HG03103 (cell line): Measurements from ENCODE around the gene EPB41.
"Not testable (repeated sequence)": the region's sequence is repeated elsewhere in the genome, so short reads cannot be mapped to it uniquely, and the experiment has no call there.

Source experiments
- ATAC-seq: cut with Tn5 transposase; IDR thresholded peaks from one replicate; pipeline ENCODE4 v1.9.1; 2021; ENCODE audit warnings: low read depth; ENCODE audit not compliant: unreplicated experiment

The EPB41 gene

DNA sequence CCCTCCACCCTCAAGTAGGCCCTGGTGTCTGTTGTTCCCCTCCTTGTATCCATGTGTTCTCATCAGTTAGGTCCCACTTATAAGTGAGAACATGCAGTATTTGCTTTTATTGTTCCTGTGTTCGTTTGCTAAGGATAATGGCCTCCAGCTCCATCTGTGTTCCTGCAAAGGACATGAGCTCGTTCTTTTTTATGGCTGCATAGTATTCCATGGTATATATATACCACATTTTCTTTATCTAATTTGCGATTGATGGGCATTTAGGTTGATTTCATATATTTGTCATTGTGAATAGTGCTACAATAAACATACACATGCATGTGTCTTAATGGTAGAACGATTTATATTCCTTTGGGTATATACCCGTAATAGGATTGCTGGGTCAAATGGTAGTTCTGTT lies 178.3 kb downstream of the EPB41 start:
- ATAC-seq: not testable (repeated sequence)

- no peak for ATAC-seq
Measured at GRCh38 chr1:29094433-29094832, 180.1 kb downstream of the EPB41 start.

GRCh38 chr1:29094954-29095353 lies 180.6 kb downstream of the EPB41 start:
- ATAC-seq: no peak

- ATAC-seq: no peak
Measured at GRCh38 chr1:29096231-29096886, 182.0 kb downstream of the EPB41 start.

DNA sequence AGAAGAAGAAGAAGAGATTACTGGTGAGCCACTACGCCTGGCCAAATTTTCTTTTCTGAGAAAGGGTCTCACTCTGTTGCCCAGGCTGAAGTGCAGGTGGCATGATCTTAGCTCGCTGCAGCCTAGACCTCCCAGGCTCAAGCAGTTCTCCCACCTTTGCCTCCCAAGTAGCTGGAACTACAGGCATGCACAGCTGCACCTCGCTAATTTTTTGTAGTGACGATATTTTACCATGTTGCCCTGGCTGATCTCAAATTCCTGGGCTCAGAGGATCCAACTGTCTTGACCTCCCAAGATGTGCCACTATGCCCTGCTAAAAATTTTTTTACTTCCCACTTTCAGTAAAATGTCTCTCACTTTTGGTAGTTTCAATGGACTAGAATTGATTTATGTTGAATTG lies 184.9 kb downstream of the EPB41 start:
- no peak for ATAC-seq

DNA sequence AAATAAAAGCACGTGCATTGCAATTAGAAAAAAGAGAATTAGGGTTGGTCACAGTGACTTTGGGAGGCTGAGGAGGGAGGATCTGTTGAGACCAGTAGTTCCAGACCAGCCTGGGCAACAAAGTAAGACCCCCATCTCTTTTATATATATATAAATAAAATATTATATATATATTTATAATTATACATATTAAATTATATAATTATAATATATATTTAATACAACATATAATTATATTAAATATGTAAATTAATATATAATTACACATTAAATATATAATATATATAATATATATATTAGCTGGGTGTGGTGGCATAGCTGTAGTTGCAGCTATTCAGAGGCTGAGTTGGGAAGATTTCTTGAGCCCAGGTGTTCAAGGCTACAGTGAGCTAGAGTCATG lies 186.1 kb downstream of the EPB41 start:
- ATAC-seq: no peak

DNA sequence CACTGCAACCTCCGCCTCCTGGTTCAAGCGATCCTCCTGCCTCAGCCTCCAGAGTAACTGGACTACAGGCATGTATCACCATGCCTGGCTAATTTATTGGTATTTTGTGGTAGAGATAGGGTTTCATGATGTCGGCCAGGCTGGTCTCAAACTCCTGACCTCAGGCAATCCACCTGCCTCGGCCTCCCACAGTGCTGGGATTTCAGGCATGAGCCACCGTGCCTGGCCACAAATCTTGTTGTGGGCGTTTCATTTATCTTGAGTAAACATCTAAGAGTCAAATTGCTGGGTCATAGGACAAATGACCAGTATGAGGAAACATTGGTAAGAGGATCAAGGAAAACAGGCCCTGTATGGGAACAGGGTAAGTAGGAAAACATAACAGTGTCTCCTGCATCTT lies 191.5 kb downstream of the EPB41 start:
- no peak for ATAC-seq

GRCh38 chr1:29108041-29108440 lies 193.7 kb downstream of the EPB41 start:
- ATAC-seq: not testable (repeated sequence)

GRCh38 chr1:29112705-29113412 lies 198.5 kb downstream of the EPB41 start:
- ATAC-seq: no peak

DNA sequence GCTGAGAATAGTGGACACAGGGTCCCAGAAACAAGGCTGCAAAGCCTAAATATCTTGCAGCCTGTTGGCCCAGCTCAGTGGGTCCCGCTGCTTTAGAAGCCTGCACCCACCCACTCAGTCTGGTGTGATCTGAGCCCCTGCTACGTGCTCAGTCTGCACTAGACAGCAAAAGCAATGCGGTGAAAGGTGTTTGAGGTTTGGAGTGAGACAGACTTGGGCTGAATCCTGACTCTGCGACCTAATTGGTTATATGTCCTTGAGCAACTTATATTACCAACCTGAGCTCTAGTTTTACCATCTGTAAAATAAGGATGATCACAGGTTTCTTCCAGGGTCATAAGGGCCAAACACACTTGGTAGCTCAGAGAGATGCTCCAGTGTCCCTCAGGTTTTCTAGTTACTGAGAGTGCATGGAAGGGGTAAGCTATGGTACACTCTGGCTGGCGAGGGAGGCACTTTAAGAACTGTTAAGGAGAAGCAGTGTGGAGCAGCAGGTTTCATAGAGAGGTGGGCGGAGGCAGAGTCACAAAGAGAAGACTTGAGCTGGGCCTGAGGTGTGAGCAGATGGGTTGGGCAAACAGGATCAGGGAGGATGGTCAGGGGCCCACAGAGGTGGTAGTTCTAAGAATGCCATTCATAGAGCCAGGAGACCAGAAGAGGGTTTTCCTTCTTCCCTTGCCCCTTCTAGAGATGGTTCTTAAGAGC lies 199.2 kb downstream of the EPB41 start:
- no peak for ATAC-seq

GRCh38 chr1:29114654-29115053 lies 200.3 kb downstream of the EPB41 start:
- ATAC-seq: no peak

DNA sequence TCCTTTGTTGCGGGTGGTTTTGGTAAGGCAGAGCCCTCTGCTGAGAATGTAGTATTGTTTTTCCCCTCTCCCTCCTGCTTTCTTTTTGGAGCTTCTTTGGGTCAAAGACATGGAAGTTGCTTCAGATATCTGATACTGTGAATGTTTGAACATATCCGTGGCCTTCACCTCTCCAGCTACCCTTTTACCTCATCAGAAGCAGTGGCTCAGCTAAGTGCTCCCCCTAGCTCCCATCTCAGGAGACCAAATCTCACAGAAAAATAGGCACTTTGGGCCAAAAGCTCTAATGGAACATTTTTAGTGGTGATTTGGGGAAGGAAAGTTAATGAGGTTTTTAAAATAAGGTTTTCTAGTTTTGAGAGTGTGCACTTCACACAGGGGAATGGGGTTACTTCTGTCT lies 203.0 kb downstream of the EPB41 start:
- no peak for ATAC-seq

DNA sequence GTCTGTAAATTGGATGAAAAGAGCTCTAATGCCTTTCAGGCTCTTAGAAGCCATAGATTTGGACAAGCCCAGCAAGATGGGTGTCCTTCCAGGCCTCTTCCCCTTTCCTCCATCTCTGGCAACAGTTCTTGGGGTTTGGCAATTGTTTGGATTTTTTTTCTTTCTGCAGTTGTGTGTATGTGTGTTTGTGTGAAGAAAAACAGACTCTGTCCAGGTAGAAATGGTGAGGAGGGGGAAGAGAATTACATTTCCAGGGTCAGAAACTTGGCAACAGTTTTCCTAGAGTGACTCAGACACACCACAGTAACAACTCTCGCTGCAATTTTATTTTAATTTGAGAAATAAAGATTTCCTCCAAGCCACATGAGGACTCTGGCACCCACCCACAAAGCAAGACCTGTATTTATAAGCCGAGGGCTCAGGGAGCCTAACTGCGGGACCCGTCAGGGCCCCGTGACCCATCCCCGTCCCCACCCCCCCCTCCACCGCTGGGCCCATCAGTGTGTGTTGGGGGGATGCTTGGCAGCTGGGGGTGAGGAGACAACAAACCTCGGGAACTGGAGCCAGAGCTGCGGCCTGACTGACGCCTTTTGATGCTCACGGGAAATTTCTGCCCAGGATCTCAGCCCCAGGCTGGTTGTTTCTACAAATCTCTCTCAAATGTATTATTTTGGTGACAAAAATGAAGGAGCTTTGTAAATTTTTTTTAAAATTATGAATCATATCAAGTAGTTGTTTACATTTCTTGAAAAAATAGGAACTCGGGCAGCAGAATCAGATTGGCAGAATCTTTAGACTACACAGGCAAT lies 205.0 kb downstream of the EPB41 start:
- no peak for ATAC-seq

DNA sequence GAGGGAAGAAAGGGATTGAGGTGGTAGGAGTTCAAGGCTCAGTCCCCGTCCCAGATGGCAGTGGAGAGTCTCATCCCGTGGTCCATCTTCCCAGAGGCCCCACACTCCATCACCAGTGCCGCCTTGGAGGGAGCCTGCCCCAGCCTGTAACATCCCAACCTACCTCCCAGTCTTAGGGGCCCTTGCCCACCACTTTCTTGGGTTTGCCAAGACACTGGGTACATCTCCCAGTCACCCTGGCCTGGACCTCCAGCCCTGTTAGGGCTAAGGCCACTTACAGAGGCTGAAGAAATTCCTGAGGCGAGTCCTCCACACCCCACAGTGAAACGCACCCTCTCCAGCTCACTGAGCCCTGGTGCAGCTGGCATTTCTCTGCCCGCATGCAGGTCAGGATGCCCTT lies 206.0 kb downstream of the EPB41 start:
- no peak for ATAC-seq

GRCh38 chr1:29120947-29121485 lies 206.6 kb downstream of the EPB41 start:
- no peak for ATAC-seq

- no peak for ATAC-seq
Measured at GRCh38 chr1:29121516-29121935, 207.2 kb downstream of the EPB41 start.

GRCh38 chr1:29121936-29122681 lies 207.7 kb downstream of the EPB41 start:
- no peak for ATAC-seq

DNA sequence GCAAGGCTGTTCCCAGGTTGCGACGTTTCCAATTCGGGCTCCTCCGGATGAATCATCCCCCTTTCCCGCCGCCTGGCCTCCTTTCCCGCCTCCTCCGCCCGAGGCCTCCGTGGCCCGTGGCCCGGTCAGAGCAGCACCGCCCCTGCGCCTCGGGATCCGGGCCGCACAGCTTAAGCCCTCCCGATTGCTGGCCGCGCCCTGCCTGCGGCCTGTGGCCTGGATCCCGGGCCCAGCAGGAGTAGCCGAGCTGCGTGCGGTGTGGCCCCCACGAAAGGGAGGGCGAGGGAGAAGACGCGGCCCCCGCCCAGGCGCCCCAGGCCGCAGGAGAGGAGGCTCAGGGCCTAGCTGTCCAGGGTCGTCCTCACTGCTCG lies 208.3 kb downstream of the EPB41 start:
- no peak for ATAC-seq

- ATAC-seq: no peak
Measured at GRCh38 chr1:29123053-29123886, 208.9 kb downstream of the EPB41 start.
